Measurements from ENCODE around the gene FHL2.

FHL2 gene

GRCh38 chr2:105336786-105337121 lies 62.1 kb downstream of the FHL2 start:
- no peaks in the 10 kb centered on the region for H3K36me3 ChIP-seq (ENCODE audit: insufficient read depth)
- peak overlapping the region; percentile 29 for H3K4me3 ChIP-seq (IDR thresholded peaks at IDR 0.05; ENCODE audit: insufficient read depth, low read depth, low read length)
- peak overlapping the region; percentile 68 for H3K4me2 ChIP-seq
- H3K9ac ChIP-seq, result peak overlapping the region; percentile 96
- TF ChIP-seq CTCF (conservative IDR thresholded peaks at IDR 0.05; ENCODE audit: low read depth, low read length), result no peak
- H3K27me3 ChIP-seq (ENCODE audit: insufficient read depth, low read depth), result no peaks in the 10 kb centered on the region
- H3K27ac ChIP-seq, result peak overlapping the region; percentile 96
- H3K4me1 ChIP-seq (ENCODE audit: low read depth, poor library complexity, severe bottlenecking), result peaks cover 29% of the 10 kb centered on the region
- H3K79me2 ChIP-seq (ENCODE audit: insufficient read depth, low read depth), result peaks cover 38% of the 10 kb centered on the region
- H4K20me1 ChIP-seq (ENCODE audit: insufficient read depth), result no peaks in the 10 kb centered on the region
- H2AFZ ChIP-seq (ENCODE audit: low read depth), result peak overlapping the region; percentile 91

GRCh38 chr2:105335469-105335868 lies 63.4 kb downstream of the FHL2 start:
- H2AFZ ChIP-seq (ENCODE audit: low read depth), result no peak overlapping the region

GRCh38 chr2:105334211-105334610 lies 64.6 kb downstream of the FHL2 start:
- no peak overlapping the region for H3K4me2 ChIP-seq
- peaks cover 34% of the 10 kb centered on the region for H3K79me2 ChIP-seq (ENCODE audit: insufficient read depth, low read depth)
- H2AFZ ChIP-seq (ENCODE audit: low read depth), result no peak overlapping the region

More at GRCh38 chr2:105335469-105335868, 63.4 kb downstream of the FHL2 start:
- H3K79me2 ChIP-seq (ENCODE audit: insufficient read depth, low read depth), result peaks cover 38% of the 10 kb centered on the region
- H3K36me3 ChIP-seq (ENCODE audit: insufficient read depth), result no peaks in the 10 kb centered on the region
- no peak overlapping the region for H3K27ac ChIP-seq
- no peak for TF ChIP-seq CTCF (conservative IDR thresholded peaks at IDR 0.05; ENCODE audit: low read depth, low read length)
- H3K4me2 ChIP-seq, result no peak overlapping the region
- H3K4me3 ChIP-seq (IDR thresholded peaks at IDR 0.05; ENCODE audit: insufficient read depth, low read depth, low read length), result no peak overlapping the region
- H3K9ac ChIP-seq, result no peak overlapping the region
- H4K20me1 ChIP-seq (ENCODE audit: insufficient read depth), result no peaks in the 10 kb centered on the region
- H3K4me1 ChIP-seq (ENCODE audit: low read depth, poor library complexity, severe bottlenecking), result peaks cover 40% of the 10 kb centered on the region
- H3K27me3 ChIP-seq (ENCODE audit: insufficient read depth, low read depth), result no peaks in the 10 kb centered on the region

GRCh38 chr2:105330681-105331375 lies 68.0 kb downstream of the FHL2 start:
- no peaks in the 10 kb centered on the region for H3K27me3 ChIP-seq (ENCODE audit: insufficient read depth, low read depth)
- peak overlapping the region; percentile 33 for H3K4me2 ChIP-seq
- no peak for TF ChIP-seq CTCF (conservative IDR thresholded peaks at IDR 0.05; ENCODE audit: low read depth, low read length)
- peak overlapping the region; percentile 70; the same call in 1 of the 2 replicates for H2AFZ ChIP-seq (ENCODE audit: low read depth)
- no peaks in the 10 kb centered on the region for H3K36me3 ChIP-seq (ENCODE audit: insufficient read depth)
- peak overlapping the region; percentile 82; the same call in 1 of the 2 replicates for H3K27ac ChIP-seq
- peaks cover 28% of the 10 kb centered on the region for H3K79me2 ChIP-seq (ENCODE audit: insufficient read depth, low read depth)
- peak overlapping the region; percentile 98; the same call in 1 of the 2 replicates for H3K9ac ChIP-seq
- peaks cover 29% of the 10 kb centered on the region for H3K4me1 ChIP-seq (ENCODE audit: low read depth, poor library complexity, severe bottlenecking)
- H4K20me1 ChIP-seq (ENCODE audit: insufficient read depth), result no peaks in the 10 kb centered on the region
- H3K4me3 ChIP-seq (IDR thresholded peaks at IDR 0.05; ENCODE audit: insufficient read depth, low read depth, low read length), result no peak overlapping the region

More at GRCh38 chr2:105334211-105334610, 64.6 kb downstream of the FHL2 start:
- no peak for TF ChIP-seq CTCF (conservative IDR thresholded peaks at IDR 0.05; ENCODE audit: low read depth, low read length)
- H3K27ac ChIP-seq, result no peak overlapping the region
- peaks cover 39% of the 10 kb centered on the region for H3K4me1 ChIP-seq (ENCODE audit: low read depth, poor library complexity, severe bottlenecking)
- no peak overlapping the region for H3K4me3 ChIP-seq (IDR thresholded peaks at IDR 0.05; ENCODE audit: insufficient read depth, low read depth, low read length)
- no peaks in the 10 kb centered on the region for H3K27me3 ChIP-seq (ENCODE audit: insufficient read depth, low read depth)
- no peaks in the 10 kb centered on the region for H4K20me1 ChIP-seq (ENCODE audit: insufficient read depth)
- no peaks in the 10 kb centered on the region for H3K36me3 ChIP-seq (ENCODE audit: insufficient read depth)
- no peak overlapping the region for H3K9ac ChIP-seq
